ENCODE measurements around the gene GPR61.

GPR61 gene

GRCh38 chr1:109535971-109536491 is 3.6 kb upstream of the GPR61 start:
- DNase-seq (ENCODE audit: low read depth), result no peak

- DNase-seq (ENCODE audit: low read depth), result no peak
Observed at GRCh38 chr1:109537450-109538178, 2.1 kb upstream of the GPR61 start.

- no peak for DNase-seq (ENCODE audit: low read depth)
Observed at GRCh38 chr1:109538827-109539555, 681 bp upstream of the GPR61 start.

- DNase-seq (ENCODE audit: low read depth), result no peak
Observed at GRCh38 chr1:109541102-109541501, 1.4 kb downstream of the GPR61 start.

GRCh38 chr1:109542657-109543056 is 3.0 kb downstream of the GPR61 start:
- no peak for DNase-seq (ENCODE audit: low read depth)

GRCh38 chr1:109543283-109543987 is 3.8 kb downstream of the GPR61 start:
- no peak for DNase-seq (ENCODE audit: low read depth)

- DNase-seq (ENCODE audit: low read depth), result no peak
Observed at GRCh38 chr1:109543988-109544735, 4.5 kb downstream of the GPR61 start.

- peak; percentile 84 for DNase-seq (ENCODE audit: low read depth)
Observed at GRCh38 chr1:109546311-109547109, 6.8 kb downstream of the GPR61 start.

GRCh38 chr1:109547463-109548320 is 8.0 kb downstream of the GPR61 start:
- DNase-seq (ENCODE audit: low read depth), result peak; percentile 34

- peak; percentile 97 for DNase-seq (ENCODE audit: low read depth)
Observed at GRCh38 chr1:109548321-109549267, 8.9 kb downstream of the GPR61 start, which contains the start of gene GNAI3. TSS of gene GNAI3 (plus strand) at chr1:109548615. CDS start at chr1:109548721, 106 bp downstream.

GRCh38 chr1:109556563-109556962 is 16.9 kb downstream of the GPR61 start:
- DNase-seq (ENCODE audit: low read depth), result no peak

- no peak for DNase-seq (ENCODE audit: low read depth)
Observed at GRCh38 chr1:109557520-109557919, 17.8 kb downstream of the GPR61 start.

- no peak for DNase-seq (ENCODE audit: low read depth)
Observed at GRCh38 chr1:109559995-109560394, 20.3 kb downstream of the GPR61 start.

GRCh38 chr1:109564194-109564878 is 24.7 kb downstream of the GPR61 start:
- no peak for DNase-seq (ENCODE audit: low read depth)

- DNase-seq (ENCODE audit: low read depth), result no peak
Observed at GRCh38 chr1:109565241-109565640, 25.6 kb downstream of the GPR61 start.

GRCh38 chr1:109566982-109567381 is 27.3 kb downstream of the GPR61 start:
- no peak for DNase-seq (ENCODE audit: low read depth)

- DNase-seq (ENCODE audit: low read depth), result no peak
Observed at GRCh38 chr1:109567877-109568672, 28.4 kb downstream of the GPR61 start.
